GM18951 (cell line): ENCODE data around the gene DDX39B.
A peak's percentile ranks its signal among the peaks of the same experiment; 100 is the strongest.
"Not testable (repeated sequence)": the region's sequence is repeated elsewhere in the genome, so short reads cannot be mapped to it uniquely, and the experiment has no call there.

ENCODE experiments used
- POLR2A ChIP-seq: IDR thresholded peaks from 4 replicates; pipeline ENCODE4 v1.6.1; 2011; ENCODE audit warnings: mild to moderate bottlenecking; ENCODE audit not compliant: insufficient read length, insufficient read depth; ENCODE audit errors: extremely low read depth
- in situ Hi-C: fragments of 300-500 bp; cut with MboI; formaldehyde crosslinking; loops from one replicate; pipeline ENCODE4 v1.12.0; 2022; ENCODE audit warnings: low sequenced_read_pairs, mixed read lengths, inconsistent platforms; ENCODE audit not compliant: unreplicated experiment

DDX39B gene

GRCh38 chr6:31541658-31542521 is at the start of gene DDX39B:
Gene DDX39B (minus strand): TSS chr6:31542003. CDS start chr6:31540532, 1,471 bp downstream.
- in situ Hi-C loops, result no loop called here
- TF ChIP-seq POLR2A, result peak; percentile 86

DNA sequence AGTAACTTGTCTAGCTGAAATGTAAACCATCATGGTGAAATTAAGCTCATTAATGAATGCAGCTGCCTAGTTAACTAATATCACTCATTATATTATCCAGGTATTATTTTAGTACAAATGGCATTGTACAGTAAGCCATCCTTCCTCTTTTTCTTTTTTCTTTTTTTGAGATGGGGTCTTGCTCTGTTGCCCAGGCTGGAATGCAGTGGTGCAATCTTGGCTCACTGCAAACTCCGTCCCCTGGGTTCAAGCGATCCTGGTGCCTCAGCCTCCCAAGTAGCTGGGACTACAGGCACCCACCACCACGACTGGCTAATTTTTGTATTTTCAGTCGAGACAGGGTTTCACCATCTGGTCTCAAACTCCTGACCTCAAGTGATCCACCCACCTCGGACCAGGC is 48.9 kb upstream of the DDX39B start:
- in situ Hi-C loops, result not testable (repeated sequence)

DNA sequence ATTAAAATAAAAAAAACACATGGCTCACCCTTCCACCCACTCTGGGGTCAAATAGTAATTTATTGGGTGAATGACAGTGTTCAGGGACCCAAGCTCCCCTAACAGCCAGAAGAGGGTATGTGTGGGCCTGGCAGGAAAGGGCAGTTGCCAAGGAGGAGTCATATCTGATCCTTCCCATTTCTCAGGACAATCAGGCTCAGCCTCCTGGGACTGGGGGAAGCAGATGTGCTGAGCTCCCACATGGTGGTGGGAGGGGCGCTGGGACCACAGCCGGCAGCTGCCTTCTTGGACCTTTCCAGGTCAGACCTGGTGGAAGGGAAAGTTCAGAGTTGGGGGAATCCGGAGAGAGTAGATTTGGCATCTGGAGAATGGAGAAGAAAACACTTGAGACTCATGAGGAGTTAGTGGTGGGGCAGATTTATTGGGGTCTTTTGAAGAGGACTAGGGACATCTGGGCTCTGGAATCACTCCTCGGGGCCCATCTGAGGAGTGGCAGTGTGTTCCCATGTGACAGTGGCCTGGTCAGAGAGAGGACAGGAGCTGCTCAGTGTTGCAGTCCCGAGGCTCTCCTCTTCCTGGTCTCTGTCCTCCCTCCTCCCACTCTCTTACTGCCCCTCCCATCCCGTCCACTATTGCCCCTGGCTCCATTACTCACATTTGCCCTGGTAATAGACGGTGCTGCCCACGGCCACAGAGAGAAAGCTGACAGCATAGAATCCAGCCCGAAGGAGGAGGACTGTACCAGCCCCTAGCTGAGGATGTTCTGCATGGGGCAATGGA is 47.3 kb upstream of the DDX39B start:
- in situ Hi-C loops, result no loop called here
- no peak for TF ChIP-seq POLR2A

DNA sequence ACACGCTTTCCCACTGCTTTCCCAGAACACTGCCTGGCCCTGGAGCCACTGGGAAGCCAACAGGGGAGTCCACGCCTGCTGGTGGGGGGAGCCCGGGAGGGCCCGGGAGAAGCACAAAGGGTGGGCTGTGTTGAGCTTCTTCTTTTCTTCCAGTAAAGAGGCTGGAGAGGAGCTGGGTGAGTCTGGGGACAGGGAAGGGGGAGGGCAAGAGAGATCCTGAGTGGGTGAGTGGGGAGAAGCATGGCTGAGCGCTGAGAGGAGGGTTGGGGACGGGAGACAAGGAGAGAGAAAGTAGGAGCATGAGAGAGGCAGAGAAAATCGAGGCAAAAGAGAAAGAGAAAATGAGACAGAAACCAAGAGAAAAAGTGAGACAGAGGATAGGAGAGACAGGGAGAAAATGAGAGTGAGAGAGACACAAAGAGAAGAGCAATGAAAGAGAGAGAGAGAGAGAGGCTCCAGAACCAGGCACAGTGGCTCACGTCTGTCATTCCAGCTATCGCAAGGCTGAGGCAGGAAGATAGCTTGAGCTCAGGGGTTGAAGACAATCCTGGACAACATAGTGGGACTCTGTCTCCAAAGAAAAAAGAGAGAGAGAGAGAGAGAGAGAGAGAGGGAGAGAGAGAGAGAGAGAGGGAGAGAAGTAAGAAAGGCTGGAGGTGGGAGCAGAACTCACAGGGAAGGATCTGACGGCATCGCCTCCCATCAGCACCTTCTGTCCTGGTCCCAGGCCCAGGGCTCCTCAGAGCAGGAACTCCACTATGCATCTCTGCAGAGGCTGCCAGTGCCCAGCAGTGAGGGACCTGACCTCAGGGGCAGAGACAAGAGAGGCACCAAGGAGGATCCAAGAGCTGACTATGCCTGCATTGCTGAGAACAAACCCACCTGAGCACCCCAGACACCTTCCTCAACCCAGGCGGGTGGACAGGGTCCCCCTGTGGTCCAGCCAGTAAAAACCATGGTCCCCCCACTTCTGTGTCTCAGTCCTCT is 46.3 kb upstream of the DDX39B start:
- in situ Hi-C loops, result no loop called here
- no peak for TF ChIP-seq POLR2A

DNA sequence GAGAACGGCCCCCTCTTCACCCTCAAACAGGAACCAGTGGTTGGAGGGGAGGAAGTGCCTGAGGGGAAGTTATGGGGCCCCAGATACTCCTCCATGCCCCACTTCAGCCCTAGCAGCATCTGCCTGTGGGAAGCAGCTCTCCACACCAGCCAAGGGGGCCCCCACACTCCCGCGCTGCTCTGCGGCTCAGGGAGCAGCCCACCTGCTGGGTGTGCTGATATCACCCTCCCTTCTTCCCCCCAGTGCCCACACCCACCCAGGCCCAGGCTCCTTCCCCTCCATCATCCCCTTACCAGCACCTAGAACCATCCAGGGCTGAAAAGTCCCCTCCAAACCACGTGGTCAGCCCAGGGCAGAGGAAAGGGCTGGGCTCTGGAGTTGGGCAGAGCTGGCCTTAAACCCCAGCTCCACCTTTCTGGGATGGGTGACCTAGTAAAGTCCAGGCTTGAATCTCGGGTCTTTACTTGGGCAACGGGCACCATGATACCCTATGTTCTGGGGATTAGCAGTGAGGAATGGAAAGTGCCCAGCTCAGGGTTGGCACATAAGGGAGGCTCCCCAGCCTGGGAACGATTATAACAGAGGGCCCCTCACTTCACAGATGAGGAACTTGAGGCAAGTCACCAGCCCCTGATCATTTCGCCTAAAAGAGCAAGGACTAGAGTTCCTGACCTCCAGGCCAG is 44.9 kb upstream of the DDX39B start:
- in situ Hi-C loops, result no loop called here
- no peak for TF ChIP-seq POLR2A

DNA sequence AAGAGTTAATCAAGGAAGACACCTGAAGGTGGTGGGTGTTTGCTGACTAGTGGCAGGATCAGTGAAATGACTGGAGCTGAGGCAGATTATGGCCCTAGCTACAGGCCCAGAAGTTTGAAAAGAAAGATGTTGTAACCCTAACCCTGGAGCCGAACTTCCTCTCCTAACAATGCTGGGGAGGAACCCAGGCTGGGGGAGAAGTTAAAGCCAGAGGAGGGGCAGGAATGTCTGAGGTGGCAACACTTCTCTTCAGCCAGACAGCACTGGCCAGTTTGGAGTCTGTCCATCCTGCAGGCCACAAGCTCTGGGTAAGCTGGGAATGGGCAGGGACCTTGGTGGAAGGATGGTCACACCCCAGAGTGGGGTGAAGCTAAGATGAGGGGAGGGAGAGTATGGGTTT is 44.2 kb upstream of the DDX39B start, which contains the start of gene LST1:
Gene LST1 (plus strand): TSS at position 270 of the 400 bp plus-strand sequence. CDS start 1,023 bp downstream, outside the sequence.
- in situ Hi-C loops, result no loop called here
- TF ChIP-seq POLR2A, result no peak

DNA sequence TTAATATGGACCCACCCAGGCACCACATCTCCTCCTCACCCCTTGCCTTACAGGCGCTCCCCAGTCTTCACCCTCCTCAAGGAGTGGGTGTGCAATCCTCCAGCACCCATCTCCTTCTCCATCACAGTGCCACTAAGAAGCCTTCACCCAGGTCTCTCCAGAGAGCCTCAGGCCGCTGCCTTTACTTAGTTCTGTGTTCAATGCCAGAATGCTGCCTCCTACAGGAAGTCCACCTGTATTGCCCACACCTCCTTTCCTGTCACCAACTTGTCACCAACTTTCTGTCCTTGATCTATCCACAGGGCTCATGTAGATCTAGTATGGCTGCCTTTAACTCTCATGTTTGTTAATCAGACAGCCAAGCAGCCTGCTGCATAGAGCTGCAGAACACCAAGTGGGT is 43.7 kb upstream of the DDX39B start:
- TF ChIP-seq POLR2A, result no peak
- in situ Hi-C loops, result no loop called here

GRCh38 chr6:31582230-31582643 is 40.4 kb upstream of the DDX39B start, which contains the start of gene LTB:
Gene LTB (minus strand): TSS chr6:31582424. CDS start chr6:31582417, 7 bp downstream.
- in situ Hi-C loops, result no loop called here
- TF ChIP-seq POLR2A, result peak; percentile 48

DNA sequence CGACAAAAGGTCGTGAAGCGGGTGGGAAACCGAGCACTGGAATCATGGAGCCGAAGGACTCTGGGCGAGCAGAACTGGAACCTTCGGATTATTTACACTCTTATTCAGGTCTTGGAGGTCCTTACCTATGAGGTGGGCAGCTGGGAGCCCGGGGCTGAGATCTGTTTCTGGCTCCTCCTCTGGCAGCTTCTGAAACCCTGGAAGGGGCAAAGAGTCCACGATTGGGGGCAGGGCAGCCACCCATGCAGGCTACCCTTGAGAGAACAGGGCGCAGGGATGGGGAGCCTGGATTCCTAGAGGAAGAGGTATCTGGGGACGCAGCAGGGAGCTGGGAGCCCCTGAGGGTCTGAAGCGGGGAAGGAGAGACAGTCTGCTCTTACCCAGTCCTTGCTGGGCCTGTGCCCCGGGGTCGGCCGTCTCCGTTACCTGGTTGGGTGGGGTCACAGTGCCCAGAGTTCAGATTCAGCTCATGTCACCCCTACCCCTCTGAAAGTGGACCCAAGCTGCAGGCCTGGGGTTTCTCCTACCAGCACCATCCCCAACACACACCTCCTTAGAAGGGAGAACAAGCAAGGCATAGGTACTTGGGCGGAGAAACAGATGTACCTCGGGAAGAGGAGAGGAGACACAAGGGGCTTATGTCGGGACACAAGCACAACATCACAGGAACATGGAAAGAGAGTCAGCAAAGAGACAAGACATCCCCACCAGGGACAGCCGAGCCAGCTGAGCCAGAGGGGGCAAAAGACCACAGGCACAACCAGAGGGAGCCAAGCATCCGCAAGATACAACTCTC is 39.8 kb upstream of the DDX39B start:
- in situ Hi-C loops, result no loop called here
- no peak for TF ChIP-seq POLR2A

DNA sequence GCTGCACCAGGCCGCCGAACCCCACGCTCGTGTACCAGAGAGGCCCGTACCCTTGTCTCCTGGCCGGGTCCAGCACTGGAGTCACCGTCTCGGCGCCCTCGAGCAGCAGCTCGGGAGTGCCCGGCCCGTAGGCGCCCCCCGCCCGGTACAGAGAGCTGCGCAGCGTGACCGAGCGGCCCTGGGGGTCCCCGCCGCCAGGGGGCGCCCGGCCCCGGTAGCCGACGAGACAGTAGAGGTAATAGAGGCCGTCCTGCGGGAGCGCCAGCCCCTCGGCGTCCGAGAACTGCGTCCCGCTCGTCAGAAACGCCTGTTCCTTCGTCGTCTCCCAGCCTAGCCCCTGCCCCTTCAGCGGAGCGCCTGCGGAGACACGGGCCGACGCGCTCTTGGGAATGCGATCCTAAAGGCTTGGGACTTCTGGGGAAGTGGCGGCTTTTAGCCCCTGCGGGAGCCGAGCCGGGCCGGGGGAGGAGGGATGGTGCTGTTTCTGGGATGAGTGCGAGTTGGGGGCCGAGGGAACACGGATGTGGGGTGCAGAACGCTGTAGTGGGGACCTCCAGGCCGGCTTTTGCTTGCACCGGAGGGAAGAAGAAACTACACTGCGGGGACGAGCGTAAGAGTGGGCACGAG is 39.1 kb upstream of the DDX39B start:
- in situ Hi-C loops, result no loop called here
- TF ChIP-seq POLR2A, result peak; percentile 64

DNA sequence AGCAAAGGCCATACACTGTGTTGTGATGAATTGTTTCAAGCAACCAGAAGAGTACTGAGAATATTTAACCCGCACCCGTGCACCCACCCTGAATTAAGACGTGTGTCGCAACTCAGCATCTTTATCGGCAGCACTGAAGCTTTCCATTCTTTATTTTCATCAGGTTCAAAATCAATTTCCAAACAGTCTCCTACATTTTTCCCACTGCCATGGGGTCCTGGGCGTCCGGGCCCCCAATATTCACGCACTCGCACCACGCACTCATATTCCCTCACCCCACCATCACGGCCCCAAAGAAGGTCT is 38.6 kb upstream of the DDX39B start:
- in situ Hi-C loops, result no loop called here
- TF ChIP-seq POLR2A, result no peak
